Stimulated activated CD8-positive, alpha-beta memory T cell treated with anti-CD3 and anti-CD28 coated beads, Interleukin-15, amount 100 ng/mL, for 4 hours (primary cell): ENCODE results near the gene HDAC5.
"Not testable (repeated sequence)": the region's sequence is repeated elsewhere in the genome, so short reads cannot be mapped to it uniquely, and the experiment has no call there.

Experiments used
- DNase-seq, 2 donors: peaks; one replicate each; pipeline ENCODE4 v3.0.0-alpha.2; 2020; ENCODE audit warnings: low read depth in 2 of 2

HDAC5 gene

GRCh38 chr17:44123356-44124117 lies at the start of gene HDAC5:
HDAC5 (minus strand) TSS chr17:44123641; CDS start chr17:44117515, 6,126 bp downstream.
- peak; percentile 91 to 94 for DNase-seq

DNA sequence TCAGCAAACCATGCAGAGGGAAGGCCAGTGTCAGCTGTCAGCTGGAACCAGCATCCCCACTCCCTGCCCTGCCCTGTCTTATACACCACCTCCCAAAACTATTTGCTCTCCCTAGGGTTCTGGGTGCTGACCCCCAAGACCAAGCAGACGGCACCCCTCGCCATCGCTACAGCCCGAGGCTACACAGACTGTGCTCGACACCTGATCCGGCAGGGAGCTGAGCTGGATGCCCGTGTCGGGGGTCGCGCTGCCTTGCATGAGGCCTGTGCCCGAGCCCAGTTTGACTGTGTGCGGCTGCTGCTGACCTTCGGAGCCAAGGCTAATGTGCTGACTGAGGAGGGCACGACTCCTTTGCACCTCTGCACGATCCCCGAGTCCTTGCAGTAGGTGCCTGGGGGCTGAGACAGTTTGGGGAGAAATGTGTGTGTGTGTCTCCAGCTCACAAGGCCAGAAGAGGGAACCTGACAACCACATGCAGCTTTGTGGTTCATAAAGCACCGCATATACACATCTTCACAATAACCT lies 48.6 kb upstream of the HDAC5 start:
- DNase-seq = no peak

GRCh38 chr17:44170499-44171201 lies 47.2 kb upstream of the HDAC5 start, which contains the start of gene ASB16:
ASB16 (plus strand) TSS chr17:44170704; CDS start chr17:44170790, 86 bp downstream.
- no peak for DNase-seq

DNA sequence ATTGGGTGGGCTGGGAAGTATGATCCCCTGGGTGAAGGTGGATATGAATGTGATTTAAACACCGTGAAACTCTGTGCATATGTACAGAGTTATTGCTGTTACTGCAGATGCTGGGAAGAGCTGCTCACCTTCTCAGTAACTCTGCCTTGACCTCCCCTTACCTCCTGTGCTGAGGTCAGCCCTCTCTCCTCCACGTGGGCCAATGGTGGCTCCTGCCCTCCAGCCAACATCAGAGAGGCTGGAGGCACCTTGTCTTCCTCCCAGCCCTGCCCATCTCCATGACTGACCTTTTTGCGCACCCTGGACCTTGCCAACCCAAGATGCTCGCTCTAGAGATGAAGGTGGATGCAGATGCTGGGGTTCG lies 46.7 kb upstream of the HDAC5 start:
- no peak for DNase-seq

- no peak for DNase-seq
Observed at GRCh38 chr17:44167181-44167861, 43.9 kb upstream of the HDAC5 start.

DNA sequence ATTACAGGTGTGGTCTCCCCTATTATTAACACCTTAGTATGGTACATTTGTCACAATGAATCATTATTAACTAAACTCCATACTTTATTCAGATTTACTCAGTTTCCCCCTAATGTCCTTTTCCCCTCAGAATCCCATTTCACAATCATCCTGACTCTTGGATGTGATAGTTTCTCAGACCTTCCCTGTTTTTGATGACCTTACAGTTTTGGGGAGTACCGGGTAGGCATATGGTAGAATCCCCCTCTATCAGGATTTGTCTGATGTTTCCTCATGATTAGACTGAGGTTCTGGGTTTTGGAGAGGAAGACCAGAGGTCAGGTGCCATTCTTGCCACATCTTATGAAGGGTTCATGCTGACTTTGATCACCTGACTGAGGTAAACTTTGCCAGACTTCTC lies 41.0 kb upstream of the HDAC5 start:
- no peak for DNase-seq

- peak in 1 of 2 donors; percentile 21 for DNase-seq
Observed at GRCh38 chr17:44159519-44160210, 36.2 kb upstream of the HDAC5 start.

GRCh38 chr17:44155488-44155887 lies 32.0 kb upstream of the HDAC5 start:
- DNase-seq = no peak

- DNase-seq = no peak
Observed at GRCh38 chr17:44152875-44153274, 29.4 kb upstream of the HDAC5 start.

DNA sequence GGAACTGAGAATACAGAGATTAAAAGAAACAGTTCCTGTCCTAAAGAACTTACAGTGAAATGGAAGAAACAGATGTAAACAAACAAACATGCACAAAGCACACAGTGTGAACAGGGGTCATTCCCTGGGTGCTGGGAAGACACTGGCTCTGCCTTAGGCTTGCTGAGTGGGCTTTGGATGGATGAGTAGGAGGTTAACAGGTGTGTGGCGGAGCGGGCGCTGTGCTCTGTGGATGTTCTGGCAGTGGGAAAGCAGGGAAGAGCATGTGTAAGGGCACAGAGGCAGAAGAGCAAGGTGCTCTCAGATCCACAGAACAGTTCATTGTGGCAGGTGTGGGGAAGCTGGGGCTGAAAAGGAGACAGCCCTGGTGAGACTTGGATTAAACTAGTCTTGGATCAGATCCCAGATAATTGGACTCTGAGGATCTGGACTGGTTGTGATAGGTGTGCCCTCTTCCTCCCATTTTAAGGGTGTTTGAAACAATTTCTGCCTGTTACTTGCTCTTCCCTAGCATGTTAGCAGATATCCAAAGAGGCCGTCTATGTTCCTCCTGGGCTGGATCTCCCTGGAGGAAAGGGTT lies 26.4 kb upstream of the HDAC5 start:
- DNase-seq = no peak

- not testable (repeated sequence) for DNase-seq
Observed at GRCh38 chr17:44149066-44149465, 25.6 kb upstream of the HDAC5 start.

DNA sequence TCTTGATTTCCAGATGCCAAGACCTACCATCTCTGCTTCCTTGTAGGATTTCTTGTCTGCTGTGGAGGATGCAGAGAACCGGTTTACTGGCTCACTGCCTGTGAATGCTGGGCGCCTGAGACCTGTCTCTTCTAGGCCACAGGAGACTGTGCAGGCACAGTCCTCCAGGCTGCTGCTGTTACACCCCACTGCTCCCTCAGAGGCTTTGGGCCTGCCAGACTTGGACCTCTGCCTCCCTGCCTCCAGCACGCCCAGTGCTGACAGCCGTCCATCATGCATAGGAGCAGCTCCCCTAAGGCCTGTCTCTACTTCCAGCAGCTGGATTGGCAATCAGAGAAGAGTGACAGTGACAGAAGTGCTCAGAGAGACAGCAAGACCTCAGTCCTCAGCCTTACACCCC lies 24.4 kb upstream of the HDAC5 start:
- DNase-seq = no peak

DNA sequence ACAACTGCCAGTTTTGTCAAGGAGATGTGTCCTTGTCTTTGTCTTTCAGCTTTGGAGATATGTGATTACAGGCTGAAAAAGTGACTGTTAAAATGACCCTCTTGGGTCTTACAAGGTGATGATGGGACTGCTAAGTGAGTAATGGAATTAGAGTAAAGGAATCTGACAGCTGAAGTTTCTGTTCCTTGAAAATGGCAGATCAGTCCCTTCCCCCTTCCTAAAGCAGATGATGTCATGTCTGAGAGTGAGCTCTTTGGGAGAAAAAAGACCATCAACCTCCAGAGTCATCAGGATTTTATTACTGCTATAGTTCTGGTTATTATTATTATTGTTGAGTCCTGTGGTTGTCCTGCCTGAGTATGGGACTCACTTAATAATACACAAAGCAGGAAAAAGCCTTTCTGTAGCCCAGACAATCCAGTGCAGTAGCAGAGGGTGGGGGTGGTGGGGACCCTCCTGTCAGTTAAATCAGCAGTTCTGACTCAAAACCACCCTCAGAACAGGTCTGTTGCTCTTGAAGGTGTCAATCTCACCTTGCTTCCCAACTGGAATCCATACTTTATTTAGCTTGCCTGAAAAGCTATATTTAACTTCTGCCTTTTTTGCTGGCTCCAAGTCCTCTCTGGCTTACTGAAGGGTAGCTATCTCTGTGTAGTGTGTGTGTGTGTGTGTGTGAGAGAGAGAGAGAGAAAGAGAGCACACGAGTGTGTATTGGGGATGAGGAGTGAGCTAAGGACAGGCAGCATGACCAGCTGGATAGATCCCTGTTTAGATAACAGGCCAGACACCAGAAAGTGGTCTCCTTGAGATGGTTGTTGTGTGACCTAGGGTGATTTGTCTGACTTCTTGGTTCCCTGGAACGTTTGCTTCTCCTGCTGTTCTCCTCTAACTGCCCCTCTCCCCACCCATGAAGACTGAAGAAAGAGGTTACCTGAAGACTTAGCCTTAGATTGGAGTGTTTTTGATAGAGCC lies 23.2 kb upstream of the HDAC5 start:
- no peak for DNase-seq

DNA sequence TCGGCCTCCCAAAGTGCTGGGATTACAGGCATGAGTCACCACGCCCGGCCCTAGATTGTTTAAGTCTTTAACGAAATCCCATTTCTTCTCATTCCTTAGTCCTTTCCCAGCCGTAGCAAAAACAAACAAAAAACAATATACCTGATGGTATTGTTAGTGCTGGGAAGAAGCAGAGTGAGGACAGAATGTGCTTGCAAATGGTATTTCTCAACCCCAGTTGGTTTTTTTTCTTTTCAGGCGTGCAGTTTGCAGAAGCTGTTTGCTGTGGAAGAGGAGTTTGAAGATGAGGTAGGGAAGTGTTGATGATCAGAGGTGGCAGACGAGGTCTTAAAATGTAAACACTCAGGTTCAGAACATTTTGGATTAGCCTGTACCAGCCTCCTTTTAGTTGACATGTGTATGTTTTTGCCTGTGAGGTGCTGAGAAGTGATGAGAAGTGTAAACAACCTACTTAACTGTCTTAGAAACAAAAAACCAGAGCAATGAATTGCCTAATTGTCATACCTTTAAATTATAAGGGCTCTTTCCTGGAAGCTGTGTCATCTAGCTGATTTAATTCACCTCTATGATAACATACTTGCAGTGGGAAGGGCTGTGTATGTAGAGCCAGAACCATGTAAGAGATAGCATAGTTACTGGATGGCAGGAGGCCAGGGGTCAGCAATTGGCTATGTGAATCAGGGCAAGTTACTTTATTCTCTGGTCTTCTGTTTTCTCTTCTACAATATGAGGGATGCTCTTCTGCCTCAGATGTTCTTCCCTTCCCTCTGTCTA lies 21.7 kb upstream of the HDAC5 start:
- DNase-seq = no peak

DNA sequence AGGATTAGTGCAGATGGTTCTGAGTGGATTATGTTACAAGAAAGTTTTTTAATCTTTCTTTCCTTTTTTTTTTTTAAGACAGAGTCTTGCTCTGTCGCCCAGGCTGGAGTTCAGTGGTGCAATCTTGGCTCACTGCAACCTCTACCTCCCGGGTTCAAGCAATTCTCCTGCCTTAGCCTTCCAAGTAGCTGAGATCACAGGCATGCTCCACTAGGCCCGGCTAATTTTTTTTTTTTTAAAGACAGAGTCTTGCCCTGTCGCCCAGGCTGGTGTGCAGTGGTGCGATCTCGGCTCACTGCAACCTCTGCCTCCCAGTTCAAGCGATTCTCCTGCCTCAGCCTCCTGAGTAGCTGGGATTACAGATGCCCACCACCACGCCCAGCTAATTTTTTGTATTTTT lies 20.5 kb upstream of the HDAC5 start:
- DNase-seq = not testable (repeated sequence)

DNA sequence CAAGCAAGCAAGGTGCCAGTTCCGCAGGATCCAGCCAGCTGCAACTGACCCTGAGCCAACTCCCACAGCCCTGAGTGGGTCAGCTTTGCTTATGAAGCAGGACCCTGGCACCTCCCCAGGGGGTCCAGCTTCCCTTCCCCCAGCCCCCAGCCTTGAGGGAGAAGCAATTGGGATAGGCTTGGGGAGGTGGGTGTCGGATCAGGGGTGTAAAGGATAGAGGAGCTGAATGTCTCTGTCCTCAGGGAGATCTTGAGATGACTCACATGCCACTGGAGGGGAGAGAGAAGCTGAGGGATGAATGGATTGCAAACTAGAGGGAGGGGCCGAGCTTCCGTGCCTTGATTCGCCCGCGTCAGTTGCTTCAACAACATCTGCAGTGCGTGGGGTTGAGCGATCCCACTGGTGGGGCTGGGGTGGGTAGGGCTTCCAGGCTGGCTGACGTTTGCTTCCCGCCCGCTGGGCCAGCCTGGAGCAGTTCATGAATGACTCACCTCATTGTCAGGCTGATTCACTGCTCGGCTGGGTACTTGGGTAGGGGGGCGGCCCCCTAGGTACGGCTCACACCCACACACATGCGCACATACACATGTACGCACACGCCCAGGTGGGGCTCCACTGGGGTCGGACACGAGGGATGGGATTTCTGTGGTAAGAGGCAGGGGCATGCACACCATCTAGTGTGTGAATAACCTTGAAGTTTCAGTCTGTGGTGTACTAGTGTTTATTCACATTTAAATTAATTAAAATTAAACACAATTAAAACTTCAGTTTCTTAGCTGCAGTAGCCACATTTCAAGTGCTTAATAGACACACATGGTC lies 14.7 kb upstream of the HDAC5 start:
- DNase-seq = peak; percentile 43 to 70

- no peak for DNase-seq
Observed at GRCh38 chr17:44134752-44135568, 11.5 kb upstream of the HDAC5 start.
